OCI-LY7 (cell line): ENCODE data around the gene LRP5. TPM values are rescaled to one million over a fixed set of nuclear protein-coding genes. Genes with fewer than 3 reads are reported as not detected.

Experiments
- BruUV-seq: library from RNA; stranded (reverse); fragments of 400-500 nt; replicated peaks from 2 replicates; lab custom pipeline; 2021; lab: Mats Ljungman, UMichigan
- CTCF ChIA-PET: fragments of 300-600 bp; sonication (Branson Sonifier 250); formaldehyde crosslinking; loops from one replicate; lab custom pipeline; 2022; ENCODE audit warnings: antibody characterized with exemption; ENCODE audit not compliant: unreplicated experiment; lab: Charles Lee
- POLR2A ChIA-PET: fragments of 300-600 bp; sonication (Branson Sonifier 250); formaldehyde crosslinking; loops from one replicate; lab custom pipeline; 2022; ENCODE audit warnings: antibody characterized with exemption; lab: Charles Lee
- DNase-seq: peaks from one replicate; pipeline ENCODE4 v3.0.0-alpha.2; 2015; ENCODE audit warnings: low spot score
- H2AFZ ChIP-seq: fragments of 200-600 bp; sonication (generic), shearing (Covaris generic); 2 replicates; pipeline ENCODE4 v1.6.1; 2014; ENCODE audit warnings: mild to moderate bottlenecking, antibody characterized with exemption, low read length, moderate library complexity
- H3K27ac ChIP-seq: fragments of 200-600 bp; sonication (generic); 2 replicates; pipeline ENCODE4 v1.5.1; 2014; ENCODE audit warnings: mixed run types, low read depth, mild to moderate bottlenecking, moderate library complexity, low read length, inconsistent platforms; ENCODE audit not compliant: poor library complexity, severe bottlenecking
- H3K36me3 ChIP-seq: fragments of 200-600 bp; sonication (generic); 2 replicates; pipeline ENCODE4 v1.6.1; 2014; ENCODE audit warnings: mild to moderate bottlenecking, antibody characterized with exemption, low read length, moderate library complexity, mixed read lengths; ENCODE audit not compliant: insufficient read depth
- H3K4me1 ChIP-seq: fragments of 200-600 bp; sonication (generic); 2 replicates; pipeline ENCODE4 v1.5.1; 2014; ENCODE audit warnings: mild to moderate bottlenecking, low read length; ENCODE audit not compliant: insufficient read depth, poor library complexity, severe bottlenecking
- H3K4me2 ChIP-seq: fragments of 200-600 bp; sonication (generic); 2 replicates; pipeline ENCODE4 v1.6.1; 2014; ENCODE audit warnings: mild to moderate bottlenecking, low read length
- H3K4me3 ChIP-seq: fragments of 200-600 bp; sonication (generic); 2 replicates; pipeline ENCODE4 v1.5.1; 2014; ENCODE audit warnings: mild to moderate bottlenecking, low read depth, low read length; ENCODE audit not compliant: poor library complexity, severe bottlenecking
- H3K79me2 ChIP-seq: fragments of 200-600 bp; sonication (generic); 2 replicates; pipeline ENCODE4 v1.6.1; 2016; ENCODE audit warnings: low read depth, mild to moderate bottlenecking, low read length, moderate library complexity, mixed read lengths; ENCODE audit not compliant: insufficient read depth
- H3K9me2 ChIP-seq: fragments of 200-600 bp; sonication (generic); 2 replicates; pipeline ENCODE4 v1.6.1; 2016; ENCODE audit warnings: mild to moderate bottlenecking, low read length, mixed read lengths; ENCODE audit not compliant: insufficient read depth
- H3K9me3 ChIP-seq: fragments of 200-600 bp; sonication (generic); 2 replicates; pipeline ENCODE4 v1.6.1; 2014; ENCODE audit warnings: mild to moderate bottlenecking, mixed run types, low read length, mixed read lengths
- H4K20me1 ChIP-seq: fragments of 200-600 bp; sonication (generic); 2 replicates; pipeline ENCODE4 v1.6.1; 2014; ENCODE audit warnings: mild to moderate bottlenecking, antibody characterized with exemption, low read length, moderate library complexity, mixed read lengths; ENCODE audit not compliant: insufficient read depth
- EZH2phosphoT487 ChIP-seq: fragments of 200-600 bp; sonication (generic); IDR thresholded peaks from 2 replicates; pipeline ENCODE4 v1.6.1; 2018; ENCODE audit warnings: low read depth, borderline replicate concordance, mild to moderate bottlenecking, mixed run types, antibody characterized with exemption, low read length, moderate library complexity, mixed read lengths
- intact Hi-C: fragments of 100-400 bp; cut with micrococcal nuclease; formaldehyde crosslinking; loops from one replicate; pipeline ENCODE4 v1.10.0; 2022; ENCODE audit not compliant: unreplicated experiment
- total RNA-seq, 2 experiments: library from RNA; depleted of rRNA in 1 of 2; stranded (reverse); fragments of >200 nt in 1 of 2; shearing (Covaris generic) in 1 of 2; gene quantifications; 2 replicates each; pipeline ENCODE4 v1.2.3, GENCODE V29; 2014 to 2022
- TF ChIP-seq, protein P1 (sequence below): fragments of 200-600 bp; sonication (generic); conservative IDR thresholded peaks from 2 replicates; pipeline ENCODE4 v1.5.1; 2014; ENCODE audit warnings: mild to moderate bottlenecking, antibody characterized with exemption, low read length, moderate library complexity, mixed read lengths

LRP5 gene
- total RNA-seq, 2 experiments from 2014 or later = 0.60 TPM; not detected in 1

DNA sequence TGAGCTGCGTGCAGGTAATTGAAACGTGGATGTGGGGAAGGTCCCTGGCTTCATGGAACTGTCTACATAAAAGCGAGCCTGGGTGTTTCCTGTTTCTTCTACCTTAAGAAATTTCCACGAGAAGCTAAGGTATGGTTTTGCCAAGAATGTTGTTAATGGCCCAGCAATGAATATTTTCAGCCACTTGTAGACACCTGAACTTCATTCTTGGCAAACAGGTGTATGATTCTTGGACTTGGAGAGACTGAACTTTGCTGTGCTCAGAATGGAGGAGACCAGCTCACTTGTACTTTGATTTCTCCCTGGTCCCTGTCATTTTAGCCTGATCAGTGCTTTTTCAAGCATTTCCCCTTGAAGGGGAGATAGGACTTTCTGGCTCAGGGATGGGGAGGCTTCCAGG is 20.8 kb downstream of the LRP5 start:
- CTCF ChIA-PET = no interaction called here
- POLR2A ChIA-PET = no interaction called here
- H3K9me2 ChIP-seq = no peaks in the 10 kb centered on the region
- H4K20me1 ChIP-seq = no peaks in the 10 kb centered on the region
- H3K4me3 ChIP-seq = no peak overlapping the region
- H3K36me3 ChIP-seq = no peaks in the 10 kb centered on the region
- no peak overlapping the region for H3K27ac ChIP-seq
- intact Hi-C loops = no loop called here
- H3K9me3 ChIP-seq = no peaks in the 10 kb centered on the region
- DNase-seq = no peak
- BruUV-seq = no TSS peak
- H2AFZ ChIP-seq = no peak overlapping the region
- H3K4me1 ChIP-seq = peaks cover 7% of the 10 kb centered on the region
- no peak for TF ChIP-seq EZH2phosphoT487
- TF ChIP-seq, protein P1, sequence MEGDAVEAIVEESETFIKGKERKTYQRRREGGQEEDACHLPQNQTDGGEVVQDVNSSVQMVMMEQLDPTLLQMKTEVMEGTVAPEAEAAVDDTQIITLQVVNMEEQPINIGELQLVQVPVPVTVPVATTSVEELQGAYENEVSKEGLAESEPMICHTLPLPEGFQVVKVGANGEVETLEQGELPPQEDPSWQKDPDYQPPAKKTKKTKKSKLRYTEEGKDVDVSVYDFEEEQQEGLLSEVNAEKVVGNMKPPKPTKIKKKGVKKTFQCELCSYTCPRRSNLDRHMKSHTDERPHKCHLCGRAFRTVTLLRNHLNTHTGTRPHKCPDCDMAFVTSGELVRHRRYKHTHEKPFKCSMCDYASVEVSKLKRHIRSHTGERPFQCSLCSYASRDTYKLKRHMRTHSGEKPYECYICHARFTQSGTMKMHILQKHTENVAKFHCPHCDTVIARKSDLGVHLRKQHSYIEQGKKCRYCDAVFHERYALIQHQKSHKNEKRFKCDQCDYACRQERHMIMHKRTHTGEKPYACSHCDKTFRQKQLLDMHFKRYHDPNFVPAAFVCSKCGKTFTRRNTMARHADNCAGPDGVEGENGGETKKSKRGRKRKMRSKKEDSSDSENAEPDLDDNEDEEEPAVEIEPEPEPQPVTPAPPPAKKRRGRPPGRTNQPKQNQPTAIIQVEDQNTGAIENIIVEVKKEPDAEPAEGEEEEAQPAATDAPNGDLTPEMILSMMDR = no peak
- H3K79me2 ChIP-seq = no peaks in the 10 kb centered on the region
- H3K4me2 ChIP-seq = no peak overlapping the region

DNA sequence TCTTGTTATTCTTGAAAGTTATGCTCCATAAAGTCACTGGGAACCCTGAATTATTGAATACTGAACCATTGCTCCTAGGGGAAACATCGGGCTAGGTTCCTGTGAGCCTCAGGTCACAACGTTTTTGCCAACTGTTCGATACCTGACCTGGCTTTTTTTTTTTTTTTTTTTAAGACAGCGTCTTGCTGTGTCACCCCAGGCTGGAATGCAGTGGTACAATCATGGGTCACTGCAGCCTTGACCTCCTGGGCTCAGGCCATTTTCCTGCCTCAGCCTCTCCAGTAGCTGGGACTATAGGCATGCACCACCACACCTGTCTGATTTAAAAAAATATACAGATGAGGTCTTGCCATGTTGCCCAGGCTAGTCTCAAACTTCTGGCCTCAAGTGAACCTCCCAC is 22.5 kb downstream of the LRP5 start:
- Histone ChIP-seq H3K9me3 (no peaks in the 10 kb centered on the region), H3K4me1 (peaks cover 7% of the 10 kb centered on the region), H3K4me3 (no peak overlapping the region), H3K9me2 (no peaks in the 10 kb centered on the region), H4K20me1 (no peaks in the 10 kb centered on the region), H3K36me3 (no peaks in the 10 kb centered on the region), H3K79me2 (no peaks in the 10 kb centered on the region), H2AFZ (no peak overlapping the region), H3K27ac (no peak overlapping the region), H3K4me2 (no peak overlapping the region)
- ChIA-PET POLR2A (no interaction called here), CTCF (no interaction called here)
- TF ChIP-seq, protein P1 = no peak
- no peak for TF ChIP-seq EZH2phosphoT487
- intact Hi-C loops = no loop called here
- no peak for DNase-seq
- BruUV-seq = no TSS peak

- no TSS peak for BruUV-seq
- Histone ChIP-seq H4K20me1 (no peaks in the 10 kb centered on the region), H3K36me3 (no peaks in the 10 kb centered on the region), H3K4me1 (peaks cover 7% of the 10 kb centered on the region), H3K79me2 (no peaks in the 10 kb centered on the region), H3K9me3 (no peaks in the 10 kb centered on the region), H2AFZ (no peak overlapping the region), H3K4me2 (no peak overlapping the region), H3K4me3 (no peak overlapping the region), H3K9me2 (no peaks in the 10 kb centered on the region), H3K27ac (no peak overlapping the region)
- intact Hi-C loops = no loop called here
- DNase-seq = no peak
- POLR2A ChIA-PET = no interaction called here
- TF ChIP-seq EZH2phosphoT487 = no peak
- TF ChIP-seq, protein P1 = no peak
- CTCF ChIA-PET = no interaction called here
These were observed 23.3 kb downstream of the LRP5 start for GRCh38 chr11:68335683-68336082.
